ENCODE results near the gene SLC66A3. TPM values are rescaled to one million over a fixed set of nuclear protein-coding genes. Genes with fewer than 3 reads are reported as not detected.
"Not testable (repeated sequence)": the region's sequence is repeated elsewhere in the genome, so short reads cannot be mapped to it uniquely, and the experiment has no call there.

SLC66A3 gene
- total and polyA plus RNA-seq, 3 donors from 2014 or later = 23.3 to 46.0 (median 38.9) TPM

GRCh38 chr2:11160256-11160655 lies 5.0 kb downstream of the SLC66A3 start:
- DNase-seq = no peak
- intact Hi-C loops (cut with DNase I; ENCODE audit: low total_unique reads) = no loop called here
- Histone ChIP-seq H3K9me3 (no peaks in the 10 kb centered on the region), H3K27me3 (no peaks in the 10 kb centered on the region), H3K27ac (no peak overlapping the region), H3K36me3 (ENCODE audit: low read depth, missing control alignments) (no peaks in the 10 kb centered on the region), H3K4me1 (peaks cover 5% of the 10 kb centered on the region), H3K4me3 (no peak overlapping the region)
- TF ChIP-seq CTCF (IDR thresholded peaks at IDR 0.05) = no peak
- no peak for TF ChIP-seq POLR2A (IDR thresholded peaks at IDR 0.05)
- 83 to 89% methylated on average over 13 of the region's 13 CpGs for WGBS, 2 donors

GRCh38 chr2:11160731-11161455 lies 5.6 kb downstream of the SLC66A3 start:
- peaks cover 5% of the 10 kb centered on the region for H3K4me1 ChIP-seq
- H3K4me3 ChIP-seq = no peak overlapping the region
- TF ChIP-seq CTCF (IDR thresholded peaks at IDR 0.05) = no peak
- TF ChIP-seq POLR2A (IDR thresholded peaks at IDR 0.05) = no peak
- intact Hi-C loops (cut with DNase I; ENCODE audit: low total_unique reads) = no loop called here
- no peaks in the 10 kb centered on the region for H3K36me3 ChIP-seq (ENCODE audit: low read depth, missing control alignments)
- WGBS, 2 donors = 81 to 84% methylated on average over 15 of the region's 15 CpGs
- no peaks in the 10 kb centered on the region for H3K27me3 ChIP-seq
- no peak for DNase-seq
- no peak overlapping the region for H3K27ac ChIP-seq
- no peaks in the 10 kb centered on the region for H3K9me3 ChIP-seq

- no peak for DNase-seq
- intact Hi-C loops (cut with DNase I; ENCODE audit: low total_unique reads) = no loop called here
- H3K9me3 ChIP-seq = no peaks in the 10 kb centered on the region
- 95 to 100% methylated on average over 2 to 4 of the region's 4 CpGs for WGBS, 2 donors
- H3K4me3 ChIP-seq = no peak overlapping the region
- TF ChIP-seq POLR2A (IDR thresholded peaks at IDR 0.05) (no peak), CTCF (IDR thresholded peaks at IDR 0.05) (no peak)
- no peaks in the 10 kb centered on the region for H3K36me3 ChIP-seq (ENCODE audit: low read depth, missing control alignments)
- no peak overlapping the region for H3K27ac ChIP-seq
- no peaks in the 10 kb centered on the region for H3K27me3 ChIP-seq
- no peaks in the 10 kb centered on the region for H3K4me1 ChIP-seq
Observed at GRCh38 chr2:11161747-11162146, 6.5 kb downstream of the SLC66A3 start.

GRCh38 chr2:11163439-11164317 lies 8.4 kb downstream of the SLC66A3 start:
- H3K4me3 ChIP-seq = no peak overlapping the region
- intact Hi-C loops (cut with DNase I; ENCODE audit: low total_unique reads) = no loop called here
- no peaks in the 10 kb centered on the region for H3K36me3 ChIP-seq (ENCODE audit: low read depth, missing control alignments)
- no peak overlapping the region for H3K27ac ChIP-seq
- TF ChIP-seq CTCF (IDR thresholded peaks at IDR 0.05) (no peak), POLR2A (IDR thresholded peaks at IDR 0.05) (no peak)
- DNase-seq = no peak
- no peaks in the 10 kb centered on the region for H3K9me3 ChIP-seq
- H3K27me3 ChIP-seq = no peaks in the 10 kb centered on the region
- H3K4me1 ChIP-seq = no peaks in the 10 kb centered on the region
- 90 to 91% methylated on average over 16 of the region's 16 CpGs for WGBS, 2 donors

- WGBS, 2 donors = 95 to 97% methylated on average over 10 to 27 of the region's 28 CpGs
- H3K4me1 ChIP-seq; H3K36me3 ChIP-seq (ENCODE audit: low read depth, missing control alignments); H3K9me3 ChIP-seq; H3K27ac ChIP-seq; intact Hi-C loops (cut with DNase I; ENCODE audit: low total_unique reads); DNase-seq; H3K4me3 ChIP-seq; H3K27me3 ChIP-seq: not testable (repeated sequence)
Observed at GRCh38 chr2:11165046-11165445, 9.8 kb downstream of the SLC66A3 start.

Measured in testis (tissue), 3 donors.